Smooth muscle cell (in vitro differentiated cells): ENCODE results near the gene TMEM236. TPM values are rescaled to one million over a fixed set of nuclear protein-coding genes. Genes with fewer than 3 reads are reported as not detected.

Source experiments
- DNase-seq: peaks from one replicate; lab custom pipeline; 2025; ENCODE audit not compliant: unreplicated experiment; lab: John Stamatoyannopoulos, UW
- H2AFZ ChIP-seq: fragments of 200-600 bp; sonication (generic); 2 replicates; pipeline ENCODE4 v1.6.0; 2016; ENCODE audit warnings: antibody characterized with exemption, low read depth, mild to moderate bottlenecking
- H3F3A ChIP-seq: fragments of 200-600 bp; sonication (generic); 2 replicates; pipeline ENCODE4 v1.6.0; 2017; ENCODE audit warnings: antibody characterized with exemption, low read depth
- H3K27ac ChIP-seq: fragments of 200-600 bp; sonication (generic); 2 replicates; pipeline ENCODE4 v1.5.1; 2016; ENCODE audit warnings: low read depth, mild to moderate bottlenecking
- H3K27me3 ChIP-seq: fragments of 200-600 bp; sonication (generic); 2 replicates; pipeline ENCODE4 v1.6.1; 2016; ENCODE audit warnings: low read depth, mild to moderate bottlenecking
- H3K36me3 ChIP-seq: fragments of 200-600 bp; sonication (generic); 2 replicates; pipeline ENCODE4 v1.5.1; 2016; ENCODE audit warnings: low read depth
- H3K4me1 ChIP-seq: fragments of 200-600 bp; sonication (generic); 2 replicates; pipeline ENCODE4 v1.5.1; 2016; ENCODE audit warnings: low read depth
- H3K4me2 ChIP-seq: fragments of 200-600 bp; sonication (generic); 2 replicates; pipeline ENCODE4 v1.6.0; 2016; ENCODE audit warnings: mild to moderate bottlenecking
- H3K4me3 ChIP-seq: fragments of 200-600 bp; sonication (generic); 2 replicates; pipeline ENCODE4 v1.5.1; 2016; ENCODE audit warnings: mild to moderate bottlenecking
- H3K79me2 ChIP-seq: fragments of 200-600 bp; sonication (generic); 2 replicates; pipeline ENCODE4 v1.6.0; 2016; ENCODE audit warnings: low read depth, mild to moderate bottlenecking
- H3K9ac ChIP-seq: fragments of 200-600 bp; sonication (generic); 2 replicates; pipeline ENCODE4 v1.6.0; 2016; ENCODE audit warnings: low read depth
- H3K9me3 ChIP-seq: fragments of 200-600 bp; sonication (generic); replicated peaks from 2 replicates; pipeline ENCODE4 v1.5.1; 2016; ENCODE audit warnings: low read depth
- H4K20me1 ChIP-seq: fragments of 200-600 bp; sonication (generic); 2 replicates; pipeline ENCODE4 v1.6.0; 2016; ENCODE audit warnings: low read depth
- CTCF ChIP-seq: fragments of 200-600 bp; sonication (generic); IDR thresholded peaks from 2 replicates; pipeline ENCODE4 v1.5.1; 2017; ENCODE audit warnings: borderline replicate concordance, mild to moderate bottlenecking, antibody characterized with exemption; ENCODE audit not compliant: insufficient read depth, poor library complexity, severe bottlenecking
- WGBS: methylation state at CpG from one replicate; pipeline ENCODE4 v1.1.7; 2016; ENCODE audit warnings: low lambda C conversion rate; 5-methylcytosine and 5-hydroxymethylcytosine counted together
- polyA plus RNA-seq: library from polyadenylated mRNA; unstranded; fragments of >200 nt; fragmentation: Nextera tagmentation; extraction: Ambion mirVana; gene quantifications from 2 replicates; pipeline ENCODE4 v1.2.1, GENCODE V29; 2016
- total RNA-seq: library from RNA; depleted of rRNA; stranded (reverse); fragments of >200 nt; gene quantifications from 2 replicates; pipeline ENCODE4 v1.2.3, GENCODE V29; 2014

The TMEM236 gene
- total and polyA plus RNA-seq, 2 experiments from 2014 or later = 0.09 TPM; not detected in 1

GRCh38 chr10:17816199-17816598 is 64.2 kb downstream of the TMEM236 start:
- DNase-seq = no peak
- Histone ChIP-seq H3K9me3 (no peaks in the 10 kb centered on the region), H3K4me3 (no peak overlapping the region), H3K36me3 (no peaks in the 10 kb centered on the region), H3K27ac (no peak overlapping the region), H2AFZ (no peak overlapping the region), H3K27me3 (no peaks in the 10 kb centered on the region), H3F3A (no peaks in the 10 kb centered on the region), H3K4me2 (no peak overlapping the region), H3K4me1 (no peaks in the 10 kb centered on the region), H3K9ac (no peak overlapping the region), H3K79me2 (no peaks in the 10 kb centered on the region), H4K20me1 (no peaks in the 10 kb centered on the region)
- WGBS = 94% methylated on average over 7 of the region's 7 CpGs
- no peak for TF ChIP-seq CTCF

- H3F3A ChIP-seq = no peaks in the 10 kb centered on the region
- no peak overlapping the region for H3K4me3 ChIP-seq
- WGBS = 95% methylated on average over 1 of the region's 1 CpG
- H3K27ac ChIP-seq = no peak overlapping the region
- H4K20me1 ChIP-seq = no peaks in the 10 kb centered on the region
- H3K4me1 ChIP-seq = no peaks in the 10 kb centered on the region
- no peak overlapping the region for H3K4me2 ChIP-seq
- no peak for TF ChIP-seq CTCF
- H3K9me3 ChIP-seq = no peaks in the 10 kb centered on the region
- H3K79me2 ChIP-seq = no peaks in the 10 kb centered on the region
- H3K36me3 ChIP-seq = no peaks in the 10 kb centered on the region
- no peaks in the 10 kb centered on the region for H3K27me3 ChIP-seq
- no peak overlapping the region for H3K9ac ChIP-seq
- no peak overlapping the region for H2AFZ ChIP-seq
- no peak for DNase-seq
These were observed 65.3 kb downstream of the TMEM236 start for GRCh38 chr10:17817316-17817715.

- no peaks in the 10 kb centered on the region for H3K9me3 ChIP-seq
- WGBS = 87% methylated on average over 3 of the region's 3 CpGs
- H3F3A ChIP-seq = no peaks in the 10 kb centered on the region
- H2AFZ ChIP-seq = no peak overlapping the region
- no peak overlapping the region for H3K4me3 ChIP-seq
- no peaks in the 10 kb centered on the region for H3K79me2 ChIP-seq
- TF ChIP-seq CTCF = no peak
- H3K36me3 ChIP-seq = no peaks in the 10 kb centered on the region
- no peaks in the 10 kb centered on the region for H4K20me1 ChIP-seq
- no peaks in the 10 kb centered on the region for H3K27me3 ChIP-seq
- H3K9ac ChIP-seq = no peak overlapping the region
- no peaks in the 10 kb centered on the region for H3K4me1 ChIP-seq
- no peak overlapping the region for H3K4me2 ChIP-seq
- DNase-seq = no peak
- no peak overlapping the region for H3K27ac ChIP-seq
These were observed 65.8 kb downstream of the TMEM236 start for GRCh38 chr10:17817790-17818189.

GRCh38 chr10:17819836-17820235 is 67.8 kb downstream of the TMEM236 start:
- TF ChIP-seq CTCF = no peak
- Histone ChIP-seq H4K20me1 (no peaks in the 10 kb centered on the region), H3K79me2 (no peaks in the 10 kb centered on the region), H3K4me3 (no peak overlapping the region), H3K9me3 (no peaks in the 10 kb centered on the region), H3K4me2 (no peak overlapping the region), H3K4me1 (no peaks in the 10 kb centered on the region), H3K36me3 (no peaks in the 10 kb centered on the region), H3K27ac (no peak overlapping the region), H2AFZ (no peak overlapping the region), H3F3A (no peaks in the 10 kb centered on the region), H3K27me3 (no peaks in the 10 kb centered on the region), H3K9ac (no peak overlapping the region)
- DNase-seq = no peak
- WGBS = 83% methylated on average over 7 of the region's 7 CpGs
